Spinal cord (tissue), 10 donors: ENCODE data around the gene ASCC3. TPM values are rescaled to one million over a fixed set of nuclear protein-coding genes. Genes with fewer than 3 reads are reported as not detected.
"Not testable (repeated sequence)": the region's sequence is repeated elsewhere in the genome, so short reads cannot be mapped to it uniquely, and the experiment has no call there.

Experiments used
- DNase-seq, 6 donors: peaks; one replicate each; pipeline versions ENCODE4 v3.0.0 to v3.0.0-alpha.2; 2013 to 2015; ENCODE audit warnings: low spot score in 6 of 6, low read depth in 4 of 6
- H3K27ac ChIP-seq: one replicate; pipeline ENCODE4 v1.5.1; 2013; ENCODE audit warnings: low read depth, low read length, control low read depth
- H3K27me3 ChIP-seq: one replicate; pipeline ENCODE4 v1.6.1; 2013; ENCODE audit warnings: low read length; ENCODE audit not compliant: control insufficient read depth, insufficient read depth
- H3K36me3 ChIP-seq: one replicate; pipeline ENCODE4 v1.6.1; 2013; ENCODE audit warnings: low read length; ENCODE audit not compliant: control insufficient read depth, insufficient read depth
- H3K4me1 ChIP-seq: one replicate; pipeline ENCODE4 v1.6.1; 2013; ENCODE audit warnings: low read length; ENCODE audit not compliant: control insufficient read depth, insufficient read depth
- H3K4me3 ChIP-seq: one replicate; pipeline ENCODE4 v1.5.1; 2013; ENCODE audit warnings: low read depth, low read length, control low read depth
- H3K9me3 ChIP-seq: one replicate; pipeline ENCODE4 v1.6.1; 2013; ENCODE audit warnings: low read length; ENCODE audit not compliant: control insufficient read depth, insufficient read depth
- WGBS: methylation state at CpG from one replicate; pipeline ENCODE4 v1.1.5; 2013; ENCODE audit warnings: missing lambda C conversion rate; ENCODE audit not compliant: insufficient coverage; 5-methylcytosine and 5-hydroxymethylcytosine counted together
- polyA plus RNA-seq, 2 donors: library from polyadenylated mRNA; unstranded; fragments of 120-200 nt; gene quantifications; one replicate each; pipeline ENCODE4 v1.2.1, GENCODE V29; 2013; ENCODE audit not compliant: insufficient read length in 2 of 2
- total RNA-seq, 2 donors: library from RNA; depleted of rRNA in 1 of 2; stranded (reverse); fragments of 120-200 nt in 1 of 2; fragments of >200 nt in 1 of 2; gene quantifications; one replicate each; pipeline versions ENCODE4 v1.2.3 to v1.2.4, GENCODE V29; 2013 to 2014
- donor health status: healthy.

ASCC3 gene
- total and polyA plus RNA-seq, 4 donors = 19.7 to 53.3 (median 28.8) TPM

- Histone ChIP-seq H3K4me1 (no peaks in the 10 kb centered on the region), H3K27me3 (no peaks in the 10 kb centered on the region), H3K9me3 (no peaks in the 10 kb centered on the region), H3K4me3 (no peak overlapping the region), H3K36me3 (no peaks in the 10 kb centered on the region), H3K27ac (no peak overlapping the region)
- no peak for DNase-seq
- no CpG with 5 or more reads among the region's 4 CpGs for WGBS
Observed at GRCh38 chr6:100796049-100796823, 84.9 kb downstream of the ASCC3 start.

DNA sequence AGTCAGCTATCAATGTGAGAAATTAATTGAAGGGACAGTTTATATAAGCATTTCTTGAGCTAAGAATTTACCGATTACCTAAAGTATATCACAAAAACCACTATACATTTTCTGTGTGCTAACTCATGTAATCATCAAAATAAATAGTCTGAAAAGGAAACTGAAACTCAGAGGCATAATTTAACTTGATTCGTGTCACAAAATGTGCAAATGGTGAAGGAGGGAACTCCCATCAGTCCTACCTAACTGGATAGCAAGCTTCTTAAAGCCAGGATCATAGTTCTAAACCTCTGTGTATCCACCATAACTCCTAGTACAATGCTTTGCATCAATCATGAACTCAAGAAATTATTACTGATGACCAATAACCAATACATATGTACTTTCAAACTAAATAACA, 91.0 kb downstream of the ASCC3 start:
- Histone ChIP-seq H3K27me3 (no peaks in the 10 kb centered on the region), H3K4me3 (no peak overlapping the region), H3K27ac (no peak overlapping the region), H3K9me3 (no peaks in the 10 kb centered on the region), H3K4me1 (no peaks in the 10 kb centered on the region), H3K36me3 (no peaks in the 10 kb centered on the region)
- 80% methylated on average over 1 of the region's 2 CpGs for WGBS
- DNase-seq = no peak

GRCh38 chr6:100785982-100786381, 95.1 kb downstream of the ASCC3 start:
- Histone ChIP-seq H3K4me1 (no peaks in the 10 kb centered on the region), H3K36me3 (no peaks in the 10 kb centered on the region), H3K27ac (no peak overlapping the region), H3K4me3 (no peak overlapping the region), H3K27me3 (no peaks in the 10 kb centered on the region), H3K9me3 (no peaks in the 10 kb centered on the region)
- no peak for DNase-seq
- no CpG with 5 or more reads among the region's 1 CpG for WGBS

- DNase-seq = no peak
- Histone ChIP-seq H3K36me3 (no peaks in the 10 kb centered on the region), H3K27ac (no peak overlapping the region), H3K27me3 (no peaks in the 10 kb centered on the region), H3K4me3 (no peak overlapping the region), H3K4me1 (no peaks in the 10 kb centered on the region), H3K9me3 (no peaks in the 10 kb centered on the region)
Observed at GRCh38 chr6:100780648-100781047, 100.5 kb downstream of the ASCC3 start.

GRCh38 chr6:100775667-100776066, 105.5 kb downstream of the ASCC3 start:
- Histone ChIP-seq H3K27ac (no peak overlapping the region), H3K36me3 (no peaks in the 10 kb centered on the region), H3K4me3 (no peak overlapping the region), H3K27me3 (no peaks in the 10 kb centered on the region), H3K4me1 (no peaks in the 10 kb centered on the region), H3K9me3 (no peaks in the 10 kb centered on the region)
- peak in 2 of 6 donors; percentile 12 to 43 for DNase-seq
- WGBS = no CpG with 5 or more reads among the region's 2 CpGs

DNA sequence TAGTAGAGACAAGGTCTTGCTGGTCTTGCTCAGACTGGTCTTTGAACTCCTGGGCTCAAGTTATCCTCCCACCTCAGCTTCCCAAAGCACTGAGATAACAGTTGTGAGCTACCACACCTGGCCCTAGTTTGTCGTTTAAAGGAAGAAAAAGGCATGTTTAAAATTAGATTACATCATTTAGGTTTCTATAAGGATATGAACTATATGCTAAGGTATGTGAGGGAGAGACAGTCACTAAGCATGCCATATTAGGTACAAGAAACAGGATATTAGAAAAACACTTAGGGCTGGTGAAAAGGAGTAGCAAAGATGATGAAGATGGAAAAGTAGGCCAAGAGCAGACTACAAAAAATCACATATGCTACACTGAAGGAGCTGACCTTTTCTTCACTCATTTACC, 106.4 kb downstream of the ASCC3 start:
- Histone ChIP-seq H3K27me3 (no peaks in the 10 kb centered on the region), H3K27ac (no peak overlapping the region), H3K4me3 (no peak overlapping the region), H3K9me3 (no peaks in the 10 kb centered on the region), H3K36me3 (no peaks in the 10 kb centered on the region), H3K4me1 (no peaks in the 10 kb centered on the region)
- no CpG with 5 or more reads among the region's 1 CpG for WGBS
- no peak for DNase-seq

DNA sequence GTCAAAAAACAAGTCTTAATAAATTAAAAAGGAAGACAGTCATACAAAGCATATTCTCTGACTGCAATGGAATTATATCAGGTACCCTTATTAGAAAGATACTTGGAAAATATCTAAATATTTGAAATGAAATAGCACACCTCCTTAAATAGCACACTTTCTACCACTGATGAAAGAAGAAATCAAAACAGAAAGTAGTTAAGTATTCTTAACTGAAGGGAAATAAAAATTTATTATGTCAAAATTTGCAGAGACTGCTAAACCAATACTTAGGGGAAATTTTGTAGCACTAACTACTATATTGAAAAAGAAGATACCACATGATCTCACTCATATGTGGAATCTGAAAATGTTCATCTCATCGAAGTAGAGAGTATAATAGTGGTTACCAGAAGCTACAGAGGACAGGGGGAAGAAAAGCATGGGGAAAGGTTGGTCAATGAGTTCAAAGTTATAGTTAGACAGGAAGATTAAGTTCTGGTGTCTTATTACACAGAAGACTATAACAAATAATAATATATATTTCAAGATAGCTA, 112.2 kb downstream of the ASCC3 start:
- WGBS = no CpG with 5 or more reads among the region's 1 CpG
- Histone ChIP-seq H3K27me3 (no peaks in the 10 kb centered on the region), H3K4me3 (no peak overlapping the region), H3K36me3 (no peaks in the 10 kb centered on the region), H3K4me1 (no peaks in the 10 kb centered on the region), H3K9me3 (no peaks in the 10 kb centered on the region), H3K27ac (no peak overlapping the region)
- DNase-seq = no peak

- H3K36me3 ChIP-seq = no peaks in the 10 kb centered on the region
- no peak overlapping the region for H3K27ac ChIP-seq
- WGBS = 96% methylated on average over 2 of the region's 2 CpGs
- DNase-seq = no peak
- no peaks in the 10 kb centered on the region for H3K27me3 ChIP-seq
- H3K9me3 ChIP-seq = no peaks in the 10 kb centered on the region
- no peak overlapping the region for H3K4me3 ChIP-seq
- H3K4me1 ChIP-seq = no peaks in the 10 kb centered on the region
Observed at GRCh38 chr6:100763617-100764241, 117.4 kb downstream of the ASCC3 start.

GRCh38 chr6:100761841-100762240, 119.3 kb downstream of the ASCC3 start:
- Histone ChIP-seq H3K4me3 (no peak overlapping the region), H3K4me1 (no peaks in the 10 kb centered on the region), H3K36me3 (no peaks in the 10 kb centered on the region), H3K27ac (no peak overlapping the region), H3K9me3 (no peaks in the 10 kb centered on the region), H3K27me3 (no peaks in the 10 kb centered on the region)
- 100% methylated on average over 1 of the region's 2 CpGs for WGBS
- DNase-seq = no peak

GRCh38 chr6:100758386-100758785, 122.7 kb downstream of the ASCC3 start:
- 100% methylated on average over 1 of the region's 1 CpG for WGBS
- H3K36me3 ChIP-seq = not testable (repeated sequence)

More at GRCh38 chr6:100758386-100758785, 122.7 kb downstream of the ASCC3 start:
- H3K4me3 ChIP-seq, H3K4me1 ChIP-seq, H3K9me3 ChIP-seq, H3K27me3 ChIP-seq, DNase-seq, H3K27ac ChIP-seq: not testable (repeated sequence)
